Measurements from ENCODE around the gene TTI1. TPM values are rescaled to one million over a fixed set of nuclear protein-coding genes. Genes with fewer than 3 reads are reported as not detected.

Gene TTI1
- total and polyA plus RNA-seq, 2 of the 13 experiments (the other 11 are each of a cell fraction or from before 2014, with no cell fraction given), result 22.9 to 39.8 TPM

- Histone ChIP-seq H3K4me3 (replicated peaks in 1 of 3; ENCODE audit: insufficient read depth in 1 of 3, low read depth in 2 of 3, low read length in 3 of 3) (no peak overlapping the region), H2AFZ (ENCODE audit: low read length) (no peak overlapping the region), H3K79me2 (ENCODE audit: insufficient read depth, low read length) (peaks cover 52% of the 10 kb centered on the region), H3K9me3 (ENCODE audit: low read length) (no peaks in the 10 kb centered on the region), H3K36me3 (replicated peaks in 1 of 2; ENCODE audit: control insufficient read depth in 1 of 2, insufficient read depth in 2 of 2, low read length in 2 of 2) (peaks cover 23 to 62% of the 10 kb centered on the region in 2 experiments), H3K9ac (ENCODE audit: insufficient read depth, low read depth, low read length) (no peak overlapping the region), H3K27me3 (ENCODE audit: control insufficient read depth in 1 of 2, insufficient read depth in 2 of 2, low read length in 2 of 2) (no peaks in the 10 kb centered on the region), H3K27ac (ENCODE audit: extremely low read length, insufficient read depth, low read length) (no peak overlapping the region), H4K20me1 (ENCODE audit: insufficient read depth, low read length) (no peaks in the 10 kb centered on the region), H3K4me1 (ENCODE audit: insufficient read depth, low read length) (peaks cover 55% of the 10 kb centered on the region), H3K4me2 (ENCODE audit: low read depth, low read length) (no peak overlapping the region)
- in situ Hi-C loops (cut with HindIII; ENCODE audit: extremely low pct_ligation_motif_present, low pct_unique_long_range_greater_than_20kb), result no loop called here
- CTCF ChIA-PET (ENCODE audit: low intra/inter-chr PET ratio, low total read pairs), result no interaction called here
- DNase-seq (ENCODE audit: low spot score) (no peak), FAIRE-seq (no peak), ATAC-seq (no peak)
- TF ChIP-seq THRA (CRISPR knock-in tag; IDR thresholded peaks at IDR 0.05; ENCODE audit: borderline replicate concordance) (no peak), RAD21 (CRISPR knock-in tag; IDR thresholded peaks at IDR 0.05) (no peak), MEF2D (CRISPR knock-in tag; IDR thresholded peaks at IDR 0.05) (no peak), ZNF704 (CRISPR knock-in tag; IDR thresholded peaks at IDR 0.05; ENCODE audit: borderline replicate concordance) (no peak), MAFG (CRISPR knock-in tag; IDR thresholded peaks at IDR 0.05) (no peak), MYNN (CRISPR knock-in tag; IDR thresholded peaks at IDR 0.05; ENCODE audit: low read depth) (peak; percentile 61; the same call in 1 of the 2 replicates), NFIC (IDR thresholded peaks at IDR 0.05; ENCODE audit: low read length) (no peak)
- 97% methylated on average over 3 of the region's 3 CpGs for WGBS (ENCODE audit: low lambda C conversion rate)
- POLR2A ChIA-PET, result no interaction called here
- intact Hi-C loops (cut with micrococcal nuclease; ENCODE audit: unreplicated experiment), result no loop called here
- no TSS peak for BruUV-seq (replicated peaks)
These were observed 48.3 kb upstream of the TTI1 start for GRCh38 chr20:38081575-38081974.

All from HepG2 (cell line).